IMR-90 (cell line): ENCODE data around the gene PPFIA2. TPM values are rescaled to one million over a fixed set of nuclear protein-coding genes. Genes with fewer than 3 reads are reported as not detected.

Source experiments
- ATAC-seq: fragments of 200-7000 bp; cut with Tn5 transposase; 2 replicates; pipeline ENCODE4 v1.9.1; 2020; ENCODE audit warnings: low read depth, mild to moderate bottlenecking, moderate library complexity
- BruUV-seq: library from RNA; stranded (reverse); fragments of 400-500 nt; replicated peaks from 2 replicates; lab custom pipeline; 2021; lab: Mats Ljungman, UMichigan
- CTCF ChIA-PET: fragments of 300-600 bp; formaldehyde crosslinking; extraction: SDS; loops from one replicate; lab custom pipeline; 2021; ENCODE audit warnings: antibody characterized with exemption; lab: Yijun Ruan, JAX
- POLR2A ChIA-PET: fragments of 300-600 bp; sonication (Branson Sonifier 250); formaldehyde crosslinking; loops from one replicate; lab custom pipeline; 2022; ENCODE audit warnings: antibody characterized with exemption; ENCODE audit not compliant: unreplicated experiment; lab: Charles Lee
- DNase-seq: peaks from one replicate; pipeline ENCODE4 v3.0.0; 2013
- H2AFZ ChIP-seq: replicated peaks from 2 replicates; pipeline ENCODE3; 2013; ENCODE audit warnings: low read length, mild to moderate bottlenecking; ENCODE audit not compliant: poor library complexity
- H2AK5ac ChIP-seq: 2 replicates; pipeline ENCODE4 v1.6.1; 2013; ENCODE audit warnings: low read depth, low read length, inconsistent platforms
- H2AK9ac ChIP-seq: replicated peaks from 2 replicates; pipeline ENCODE3; 2013; ENCODE audit warnings: mild to moderate bottlenecking, low read depth, low read length, moderate library complexity; ENCODE audit not compliant: poor library complexity
- H2BK120ac ChIP-seq: 2 replicates; pipeline ENCODE4 v1.6.1; 2013; ENCODE audit warnings: low read depth, low read length, inconsistent platforms
- H2BK15ac ChIP-seq: 3 replicates; pipeline ENCODE4 v1.6.1; 2013; ENCODE audit warnings: low read depth, low read length, inconsistent platforms
- H2BK20ac ChIP-seq: 2 replicates; pipeline ENCODE4 v1.6.1; 2013; ENCODE audit warnings: low read depth, mild to moderate bottlenecking, inconsistent platforms, low read length, moderate library complexity
- H2BK5ac ChIP-seq: 2 replicates; pipeline ENCODE4 v1.6.1; 2013; ENCODE audit warnings: mild to moderate bottlenecking, low read depth, low read length, inconsistent platforms; ENCODE audit not compliant: poor library complexity, severe bottlenecking
- H3K14ac ChIP-seq: replicated peaks from 2 replicates; pipeline ENCODE4 v1.6.1; 2013; ENCODE audit warnings: low read depth, low read length, inconsistent platforms
- H3K18ac ChIP-seq: 2 replicates; pipeline ENCODE4 v1.6.1; 2013; ENCODE audit warnings: low read depth, low read length, control low read depth
- H3K23ac ChIP-seq: 2 replicates; pipeline ENCODE4 v1.6.1; 2013; ENCODE audit warnings: low read depth, low read length, inconsistent platforms
- H3K27ac ChIP-seq: 2 replicates; pipeline ENCODE4 v1.5.1; 2013; ENCODE audit warnings: mild to moderate bottlenecking, control low read depth, low read length; ENCODE audit not compliant: insufficient read depth
- H3K27me3 ChIP-seq: 2 replicates; pipeline ENCODE4 v1.6.1; 2013; ENCODE audit warnings: low read length; ENCODE audit not compliant: control insufficient read depth, insufficient read depth
- H3K36me3 ChIP-seq: 2 replicates; pipeline ENCODE4 v1.6.1; 2013; ENCODE audit warnings: low read length, mixed read lengths; ENCODE audit not compliant: control insufficient read depth, insufficient read depth
- H3K4ac ChIP-seq: 2 replicates; pipeline ENCODE4 v1.6.1; 2013; ENCODE audit warnings: low read depth, low read length, inconsistent platforms
- H3K4me1 ChIP-seq: 2 replicates; pipeline ENCODE4 v1.6.1; 2013; ENCODE audit warnings: low read length, mixed read lengths; ENCODE audit not compliant: control insufficient read depth, insufficient read depth
- H3K4me2 ChIP-seq: 2 replicates; pipeline ENCODE4 v1.6.1; 2013; ENCODE audit warnings: low read depth, mild to moderate bottlenecking, control low read depth, low read length, moderate library complexity
- H3K4me3 ChIP-seq: 2 replicates; pipeline ENCODE4 v1.5.1; 2013; ENCODE audit warnings: low read depth, mild to moderate bottlenecking, control low read depth, low read length, moderate library complexity; ENCODE audit not compliant: insufficient read depth
- H3K56ac ChIP-seq: 2 replicates; pipeline ENCODE4 v1.6.1; 2013; ENCODE audit warnings: low read length, inconsistent platforms; ENCODE audit not compliant: insufficient read depth; ENCODE audit errors: extremely low read depth
- H3K79me1 ChIP-seq, 2 experiments: 2 replicates each; pipeline ENCODE4 v1.6.1; 2013; ENCODE audit warnings: low read length in 2 of 2, inconsistent platforms in 1 of 2, low read depth in 1 of 2
- H3K9ac ChIP-seq: 2 replicates; pipeline ENCODE4 v1.6.1; 2013; ENCODE audit warnings: low read depth, low read length, control low read depth
- H3K9me1 ChIP-seq: 2 replicates; pipeline ENCODE4 v1.6.1; 2013; ENCODE audit warnings: low read length, inconsistent platforms; ENCODE audit not compliant: insufficient read depth
- H3K9me3 ChIP-seq: 2 replicates; pipeline ENCODE4 v1.6.1; 2013; ENCODE audit warnings: low read length; ENCODE audit not compliant: control insufficient read depth, insufficient read depth
- H4K20me1 ChIP-seq: 2 replicates; pipeline ENCODE4 v1.6.1; 2013; ENCODE audit warnings: low read length, inconsistent platforms; ENCODE audit not compliant: insufficient read depth
- H4K5ac ChIP-seq: 2 replicates; pipeline ENCODE4 v1.6.1; 2013; ENCODE audit warnings: mild to moderate bottlenecking, low read depth, low read length, control low read depth
- H4K8ac ChIP-seq, 2 experiments: 2 replicates each; pipeline ENCODE4 v1.6.1; 2013; ENCODE audit warnings: low read depth in 2 of 2, low read length in 2 of 2, control low read depth in 1 of 2, inconsistent platforms in 1 of 2
- H4K91ac ChIP-seq: 2 replicates; pipeline ENCODE4 v1.6.1; 2013; ENCODE audit warnings: low read depth, low read length, inconsistent platforms; ENCODE audit not compliant: insufficient read depth
- CHD1 ChIP-seq: IDR thresholded peaks from 2 replicates; pipeline ENCODE4 v1.6.1; 2012; ENCODE audit warnings: low read depth, low read length, improper control_type of control experiment
- MAFK ChIP-seq: IDR thresholded peaks from 2 replicates; pipeline ENCODE4 v1.6.1; 2012; ENCODE audit warnings: low read depth, low read length, improper control_type of control experiment
- MAZ ChIP-seq: IDR thresholded peaks from 2 replicates; pipeline ENCODE4 v1.6.1; 2012; ENCODE audit warnings: low read depth, mild to moderate bottlenecking, low read length, improper control_type of control experiment, moderate library complexity, borderline replicate concordance
- MXI1 ChIP-seq: IDR thresholded peaks from 2 replicates; pipeline ENCODE4 v1.6.1; 2012; ENCODE audit warnings: low read depth, mild to moderate bottlenecking, low read length, moderate library complexity, borderline replicate concordance
- POLR2A ChIP-seq: IDR thresholded peaks from 2 replicates; pipeline ENCODE4 v1.6.1; 2012; ENCODE audit warnings: mild to moderate bottlenecking, low read depth, low read length
- RAD21 ChIP-seq: IDR thresholded peaks from 2 replicates; pipeline ENCODE4 v1.6.1; 2012; ENCODE audit warnings: low read length, improper control_type of control experiment
- RFX5 ChIP-seq: IDR thresholded peaks from 2 replicates; pipeline ENCODE4 v1.8.0; 2012; ENCODE audit warnings: low read depth, mild to moderate bottlenecking, low read length, moderate library complexity
- SMC3 ChIP-seq: fragments of 150-350 bp; IDR thresholded peaks from 2 replicates; pipeline ENCODE4 v1.6.1; 2016; ENCODE audit warnings: low read depth, mild to moderate bottlenecking, antibody characterized with exemption, low read length, moderate library complexity
- WGBS, 2 experiments: methylation state at CpG; one replicate each; pipeline versions ENCODE4 v1.1.5 to v1.1.7; 2013; ENCODE audit warnings: missing lambda C conversion rate in 2 of 2; ENCODE audit not compliant: insufficient read length in 1 of 2; ENCODE audit errors: extremely low coverage in 2 of 2; 5-methylcytosine and 5-hydroxymethylcytosine counted together
- dilution Hi-C: fragments of 300-500 bp; cut with HindIII; formaldehyde crosslinking; loops from one replicate; pipeline ENCODE4 v1.14.3; 2018; ENCODE audit warnings: low sequenced_read_pairs; ENCODE audit not compliant: unreplicated experiment
- in situ Hi-C: fragments of 300-500 bp; cut with MboI; formaldehyde crosslinking; loops from 3 replicates; pipeline ENCODE4 v1.14.3; 2019; ENCODE audit warnings: low sequenced_read_pairs, inconsistent platforms, mixed read lengths
- intact Hi-C: fragments of 100-400 bp; cut with micrococcal nuclease; formaldehyde crosslinking; loops from 2 replicates; pipeline ENCODE4 v1.10.0; 2022
- polyA plus RNA-seq, 3 experiments: library from polyadenylated mRNA; depleted of rRNA; stranded (reverse); fragments of >200 nt; gene quantifications; 2 replicates each; pipeline ENCODE4 v1.2.3, GENCODE V29; 2012; ENCODE audit warnings: low replicate concordance in 1 of 3
- total RNA-seq: library from RNA; depleted of rRNA; stranded (reverse); fragments of >200 nt; gene quantifications from 2 replicates; pipeline ENCODE4 v1.2.3, GENCODE V29; 2012
- TF ChIP-seq, protein P1 (sequence below): fragments of 150-350 bp; IDR thresholded peaks from 2 replicates; pipeline ENCODE4 v1.6.1; 2016; ENCODE audit warnings: low read depth, mild to moderate bottlenecking, low read length, moderate library complexity, borderline replicate concordance

Gene PPFIA2
- total and polyA plus RNA-seq, 2 of the 4 experiments (the other 2 are of a cell fraction), result 0.29 to 1.3 TPM

DNA sequence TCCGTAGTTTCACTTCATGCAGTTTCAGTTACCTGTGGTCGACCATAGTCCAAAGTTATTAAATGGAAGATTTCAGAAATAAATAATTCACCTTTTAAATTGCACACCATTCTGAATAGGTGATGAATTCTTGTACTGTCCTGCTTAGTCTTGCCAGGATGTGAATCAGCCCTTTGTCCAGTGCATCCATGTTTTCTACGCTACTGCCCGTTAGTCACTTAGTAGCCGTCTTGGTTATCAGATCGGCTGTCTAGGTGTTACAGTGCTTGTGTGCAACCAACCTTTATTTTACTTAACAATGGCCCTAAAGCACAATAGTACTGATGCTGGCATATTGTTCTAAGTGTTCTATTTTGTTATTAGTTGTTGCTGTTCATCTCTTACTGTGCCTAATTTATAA lies 534.5 kb downstream of the PPFIA2 start:
- Histone ChIP-seq H4K8ac (no peak overlapping the region), H3K23ac (no peak overlapping the region), H3K18ac (no peak overlapping the region), H3K27ac (no peak overlapping the region), H3K56ac (no peak overlapping the region), H3K79me1 (no peaks in the 10 kb centered on the region), H2BK20ac (no peak overlapping the region), H4K20me1 (no peaks in the 10 kb centered on the region), H3K9me1 (no peaks in the 10 kb centered on the region), H3K14ac (no peak overlapping the region), H3K36me3 (no peaks in the 10 kb centered on the region), H3K27me3 (no peaks in the 10 kb centered on the region), H3K4me2 (no peak overlapping the region), H2BK120ac (no peak overlapping the region), H2BK15ac (no peak overlapping the region), H3K9me3 (no peaks in the 10 kb centered on the region), H4K5ac (no peak overlapping the region), H4K91ac (no peak overlapping the region), H3K4ac (no peak overlapping the region), H3K4me1 (no peaks in the 10 kb centered on the region; the same call in 1 of the 2 replicates), H2BK5ac (no peak overlapping the region), H2AK9ac (no peak overlapping the region), H2AK5ac (no peak overlapping the region), H3K9ac (no peak overlapping the region), H3K4me3 (no peak overlapping the region), H2AFZ (no peak overlapping the region)
- no peak for TF ChIP-seq RFX5
- no peak for TF ChIP-seq SMC3
- no peak for TF ChIP-seq MAZ
- TF ChIP-seq, protein P1, sequence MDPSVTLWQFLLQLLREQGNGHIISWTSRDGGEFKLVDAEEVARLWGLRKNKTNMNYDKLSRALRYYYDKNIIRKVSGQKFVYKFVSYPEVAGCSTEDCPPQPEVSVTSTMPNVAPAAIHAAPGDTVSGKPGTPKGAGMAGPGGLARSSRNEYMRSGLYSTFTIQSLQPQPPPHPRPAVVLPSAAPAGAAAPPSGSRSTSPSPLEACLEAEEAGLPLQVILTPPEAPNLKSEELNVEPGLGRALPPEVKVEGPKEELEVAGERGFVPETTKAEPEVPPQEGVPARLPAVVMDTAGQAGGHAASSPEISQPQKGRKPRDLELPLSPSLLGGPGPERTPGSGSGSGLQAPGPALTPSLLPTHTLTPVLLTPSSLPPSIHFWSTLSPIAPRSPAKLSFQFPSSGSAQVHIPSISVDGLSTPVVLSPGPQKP, result no peak
- TF ChIP-seq MAFK, result no peak
- no peak for TF ChIP-seq RAD21
- TF ChIP-seq CHD1, result no peak
- no peak for TF ChIP-seq MXI1
- no peak for TF ChIP-seq POLR2A
- no TSS peak for BruUV-seq
- DNase-seq (no peak), ATAC-seq (no peak)
- in situ Hi-C loops, result no loop called here
- intact Hi-C loops, result no loop called here
- POLR2A ChIA-PET, result no interaction called here
- WGBS, 2 experiments, result no CpG with 5 or more reads among the region's 6 CpGs
- dilution Hi-C loops, result no loop called here
- CTCF ChIA-PET, result no interaction called here
